Measurements from ENCODE around the gene CAMK1D.

The CAMK1D gene

GRCh38 chr10:12408472-12408871, 59.1 kb downstream of the CAMK1D start:
- no peak overlapping the region for H3K4me3 ChIP-seq (ENCODE audit: low read depth, low read length)
- no peak for DNase-seq
- H3K27ac ChIP-seq, result no peak overlapping the region
- no peaks in the 10 kb centered on the region for H3K27me3 ChIP-seq (ENCODE audit: insufficient read depth, low read depth, severe bottlenecking)
- H3K36me3 ChIP-seq, result no peaks in the 10 kb centered on the region
- TF ChIP-seq CTCF (IDR thresholded peaks at IDR 0.05; ENCODE audit: low read depth, low read length), result no peak
- no peaks in the 10 kb centered on the region for H3K9me3 ChIP-seq (ENCODE audit: severe bottlenecking)

- no peak for DNase-seq
- Histone ChIP-seq H3K4me3 (ENCODE audit: low read depth, low read length) (no peak overlapping the region), H3K36me3 (no peaks in the 10 kb centered on the region), H3K27ac (no peak overlapping the region), H3K9me3 (ENCODE audit: severe bottlenecking) (no peaks in the 10 kb centered on the region), H3K27me3 (ENCODE audit: insufficient read depth, low read depth, severe bottlenecking) (no peaks in the 10 kb centered on the region)
- no peak for TF ChIP-seq CTCF (IDR thresholded peaks at IDR 0.05; ENCODE audit: low read depth, low read length)
Observed at GRCh38 chr10:12409161-12409560, 59.8 kb downstream of the CAMK1D start.

DNA sequence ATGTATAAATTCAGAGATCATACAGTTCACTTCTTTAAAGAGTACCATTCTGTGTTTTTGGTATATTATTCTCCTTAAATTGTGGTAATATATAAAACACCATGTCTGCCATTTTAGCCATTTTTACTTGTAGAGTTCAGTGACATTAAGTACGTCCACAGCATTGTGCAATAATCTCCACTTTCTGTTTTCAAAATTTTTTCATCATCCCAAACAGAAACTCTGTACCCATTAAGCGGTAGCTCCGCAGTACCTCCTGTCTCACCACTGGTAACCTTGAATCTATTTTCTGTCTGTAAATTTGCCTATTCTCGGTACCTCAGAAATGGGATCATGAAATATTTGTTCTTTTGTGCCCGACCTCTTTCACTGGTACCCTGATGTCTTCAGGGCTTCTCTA, 60.3 kb downstream of the CAMK1D start:
- Histone ChIP-seq H3K27ac (no peak overlapping the region), H3K27me3 (ENCODE audit: insufficient read depth, low read depth, severe bottlenecking) (no peaks in the 10 kb centered on the region), H3K9me3 (ENCODE audit: severe bottlenecking) (no peaks in the 10 kb centered on the region), H3K4me3 (ENCODE audit: low read depth, low read length) (no peak overlapping the region), H3K36me3 (no peaks in the 10 kb centered on the region)
- DNase-seq, result no peak
- no peak for TF ChIP-seq CTCF (IDR thresholded peaks at IDR 0.05; ENCODE audit: low read depth, low read length)

- Histone ChIP-seq H3K4me3 (ENCODE audit: low read depth, low read length) (no peak overlapping the region), H3K9me3 (ENCODE audit: severe bottlenecking) (no peaks in the 10 kb centered on the region), H3K27ac (no peak overlapping the region), H3K27me3 (ENCODE audit: insufficient read depth, low read depth, severe bottlenecking) (no peaks in the 10 kb centered on the region), H3K36me3 (no peaks in the 10 kb centered on the region)
- TF ChIP-seq CTCF (IDR thresholded peaks at IDR 0.05; ENCODE audit: low read depth, low read length), result no peak
- no peak for DNase-seq
Observed at GRCh38 chr10:12412666-12413368, 63.5 kb downstream of the CAMK1D start.

DNA sequence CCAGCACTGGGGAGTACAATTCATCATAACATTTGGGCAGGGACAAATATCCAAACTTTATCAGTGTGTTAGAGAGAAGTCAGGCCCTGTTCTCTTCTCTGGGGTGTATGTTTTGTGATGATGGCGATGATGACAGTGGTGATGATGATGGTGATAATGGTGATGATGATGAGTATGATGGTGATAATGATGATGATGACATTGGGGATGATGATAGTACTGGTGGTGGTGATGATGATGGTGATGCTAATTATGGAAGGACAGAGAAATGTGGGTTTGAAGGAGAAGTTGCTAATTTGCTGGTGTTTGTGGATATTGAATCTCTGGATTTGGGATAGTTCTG, 64.0 kb downstream of the CAMK1D start:
- Histone ChIP-seq H3K4me3 (ENCODE audit: low read depth, low read length) (no peak overlapping the region), H3K36me3 (no peaks in the 10 kb centered on the region), H3K9me3 (ENCODE audit: severe bottlenecking) (no peaks in the 10 kb centered on the region), H3K27me3 (ENCODE audit: insufficient read depth, low read depth, severe bottlenecking) (no peaks in the 10 kb centered on the region), H3K27ac (no peak overlapping the region)
- TF ChIP-seq CTCF (IDR thresholded peaks at IDR 0.05; ENCODE audit: low read depth, low read length), result no peak
- DNase-seq, result no peak

All from WERI-Rb-1 (cell line).